Measurements from ENCODE around the gene SEMA4F.

The SEMA4F gene

DNA sequence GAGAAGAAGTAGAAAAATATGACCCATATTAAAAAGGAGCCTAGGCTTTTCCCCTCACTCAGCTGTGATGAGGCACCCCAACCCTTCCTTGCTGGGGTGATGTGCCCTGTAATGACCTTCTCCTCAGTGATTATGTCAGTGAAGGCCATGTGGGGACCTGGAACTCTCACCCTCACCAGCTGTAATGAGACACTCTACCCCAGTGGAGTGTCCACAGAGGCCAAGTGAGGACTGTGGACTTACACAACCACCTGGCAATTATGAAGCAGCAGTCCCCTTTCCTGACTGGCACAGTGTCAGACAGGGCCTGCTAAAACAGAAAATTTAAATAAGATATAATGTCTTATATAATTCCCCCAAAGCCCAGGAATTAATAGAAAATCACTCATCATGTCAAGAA is 54.2 kb downstream of the SEMA4F start:
- DNase-seq, result no peak

DNA sequence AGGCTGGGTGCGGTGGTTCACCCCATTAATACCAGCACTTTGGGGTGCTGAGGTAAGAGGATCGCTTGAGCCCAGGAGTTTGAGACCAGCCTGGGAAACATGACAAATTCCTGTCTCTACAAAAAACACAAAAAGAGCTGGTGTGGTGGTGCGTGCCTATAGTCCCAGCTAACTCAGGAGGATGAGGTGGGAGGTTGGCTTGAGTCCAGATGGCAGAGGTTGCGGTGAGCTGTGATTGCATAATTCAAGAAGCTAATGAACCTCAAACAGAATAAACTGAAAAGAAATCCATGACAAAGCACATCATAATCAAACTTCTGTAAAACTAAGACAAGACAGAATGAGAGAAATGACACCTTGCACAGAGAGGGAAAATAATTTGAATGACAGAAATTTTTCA is 54.8 kb downstream of the SEMA4F start:
- DNase-seq, result no peak

DNA sequence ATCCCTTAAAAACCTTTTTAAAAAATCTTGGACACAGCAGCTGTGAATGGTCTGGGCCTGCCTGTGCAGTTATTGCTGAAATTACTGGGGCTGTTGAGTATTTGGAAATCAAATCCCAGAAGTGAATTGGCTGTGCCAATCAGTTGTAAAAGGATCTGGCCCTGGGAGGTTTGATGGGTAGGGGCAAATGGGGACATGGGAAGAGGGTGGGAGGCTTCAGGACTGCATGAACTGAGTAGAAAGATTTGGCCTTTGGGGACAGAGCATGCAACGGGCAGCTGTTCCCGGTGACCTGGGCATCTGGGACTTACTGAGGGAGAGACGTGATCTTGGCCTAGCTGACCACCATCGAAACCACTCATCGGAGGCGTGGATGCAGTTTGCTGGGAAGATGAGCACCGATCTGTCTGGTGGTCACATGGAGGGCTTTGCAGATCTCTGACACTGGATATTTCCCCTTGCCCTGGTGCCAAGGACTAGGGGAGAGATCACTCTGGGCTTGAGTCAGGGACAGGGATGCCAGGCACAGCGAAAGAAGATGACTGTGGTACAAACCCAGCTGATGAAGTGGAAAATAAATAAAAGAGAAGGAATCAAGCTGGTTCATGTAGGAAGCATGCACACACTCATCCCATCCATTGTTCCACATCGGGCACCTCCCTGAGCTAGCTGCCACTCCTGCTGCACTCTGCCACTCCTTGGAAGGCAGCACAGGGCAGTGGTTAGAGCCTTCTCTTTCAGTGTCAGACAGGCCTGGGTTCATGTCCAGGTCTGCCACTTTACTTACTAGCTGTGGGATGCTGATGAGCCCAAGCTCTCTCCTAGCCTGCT is 58.4 kb downstream of the SEMA4F start:
- DNase-seq, result no peak

DNA sequence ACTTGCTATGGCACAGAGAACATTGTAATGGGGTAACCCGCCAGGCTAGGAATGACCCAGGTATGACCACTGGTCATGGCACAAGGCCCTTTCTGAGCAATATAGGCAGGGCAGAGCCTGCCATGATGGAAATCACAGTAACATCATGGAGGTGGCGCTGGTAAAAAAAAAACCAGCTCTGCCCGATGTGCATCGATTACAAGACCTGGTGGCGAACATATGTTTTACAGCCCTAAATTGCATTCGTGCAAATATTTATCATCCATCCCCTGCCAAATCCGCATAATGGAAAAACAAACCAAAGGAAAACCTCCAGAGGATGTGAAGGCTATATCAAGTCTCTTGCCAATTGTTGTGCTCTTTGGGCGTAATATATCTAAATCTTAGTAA is 60.6 kb downstream of the SEMA4F start:
- DNase-seq, result no peak

DNA sequence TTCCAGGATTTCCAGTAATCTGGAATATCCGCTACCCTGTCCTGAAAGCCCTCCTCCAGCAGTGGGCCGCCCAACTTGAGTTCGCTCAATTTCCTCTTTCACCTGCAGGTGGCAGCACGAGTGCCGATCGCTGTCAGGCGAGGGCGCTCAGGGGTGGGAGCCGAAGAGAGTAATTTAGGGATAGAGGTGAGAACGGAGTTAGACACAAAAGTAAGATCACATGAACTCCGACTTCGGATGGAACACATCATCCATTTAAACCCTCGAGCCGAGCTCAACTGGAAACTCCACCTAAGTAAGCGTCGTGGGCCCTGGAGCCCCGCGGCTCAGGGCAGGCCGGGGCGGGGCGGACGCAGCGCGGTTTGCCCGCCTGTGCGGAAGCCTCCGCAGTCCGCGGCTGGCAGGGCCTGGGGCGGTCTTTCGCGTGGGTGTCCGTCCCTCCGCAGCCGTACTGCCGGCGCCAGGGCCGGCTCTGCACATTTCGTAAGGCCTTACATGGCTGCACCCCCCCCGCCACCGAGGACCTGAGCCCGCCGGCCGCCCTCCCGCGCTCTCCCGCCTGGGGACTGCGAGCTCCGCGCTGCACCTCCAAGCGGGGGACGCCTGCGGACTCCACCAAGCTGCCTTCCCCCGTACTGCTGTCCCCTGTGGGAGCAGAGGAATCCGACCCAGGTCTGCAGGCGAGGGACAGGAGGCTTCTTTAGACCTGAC is 61.2 kb downstream of the SEMA4F start:
- DNase-seq, result no peak

DNA sequence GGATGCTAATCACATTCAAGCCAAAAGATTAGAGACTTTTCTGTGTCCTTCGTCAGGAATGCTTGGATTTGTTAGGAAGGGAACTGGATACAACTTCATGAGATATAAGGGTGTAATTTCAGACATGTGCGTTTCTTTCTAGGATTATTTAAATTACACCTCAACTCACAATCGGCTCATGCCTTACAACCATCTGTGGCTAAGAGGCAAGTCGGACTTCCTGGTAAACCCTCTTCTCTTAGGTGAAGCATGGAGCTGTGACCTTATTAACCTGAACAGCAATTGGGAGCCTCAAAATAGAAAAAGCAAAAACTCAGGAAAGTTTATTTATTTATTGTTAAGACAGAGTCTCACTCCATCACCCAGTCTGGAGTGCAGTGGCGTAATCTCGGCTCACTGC is 61.8 kb downstream of the SEMA4F start:
- DNase-seq, result no peak

DNA sequence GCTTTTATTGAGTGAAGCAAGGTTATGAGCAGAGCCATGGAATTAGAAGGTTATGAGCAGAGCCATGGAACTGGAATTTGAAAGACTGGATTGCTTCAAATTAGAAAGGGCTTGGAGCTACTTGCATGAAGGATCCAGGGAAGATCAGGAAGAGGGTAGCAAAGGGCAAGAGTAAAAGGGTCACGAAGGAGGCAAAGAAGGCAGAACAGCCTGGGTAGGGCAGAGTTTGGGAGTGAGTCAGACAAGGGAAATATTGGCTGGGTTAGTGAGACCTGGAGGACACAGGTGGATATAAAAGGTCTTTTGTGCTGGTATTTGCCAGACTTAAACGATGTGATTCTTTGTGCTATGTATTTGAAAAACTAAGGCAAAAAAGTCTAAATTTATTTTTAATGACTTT is 65.0 kb downstream of the SEMA4F start:
- no peak for DNase-seq

DNA sequence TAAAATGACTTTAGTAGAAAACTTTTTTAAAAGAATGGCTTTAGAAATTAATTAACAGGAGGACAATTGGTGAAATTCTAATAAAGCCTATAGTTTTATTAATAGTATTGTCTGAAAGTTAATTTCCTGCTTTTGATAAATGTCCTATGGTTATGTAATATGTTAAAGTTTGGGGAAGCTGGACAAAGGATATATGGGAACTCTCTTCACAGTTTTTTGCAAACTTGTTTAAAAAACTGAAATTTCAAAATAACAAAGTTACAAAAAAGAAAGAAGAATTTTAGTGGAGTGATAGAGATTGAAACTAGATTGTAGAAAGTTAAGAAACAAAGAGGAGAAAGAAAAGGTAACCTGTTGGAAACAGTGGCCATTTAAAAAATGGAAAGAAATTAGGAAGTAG is 67.3 kb downstream of the SEMA4F start:
- no peak for DNase-seq

DNA sequence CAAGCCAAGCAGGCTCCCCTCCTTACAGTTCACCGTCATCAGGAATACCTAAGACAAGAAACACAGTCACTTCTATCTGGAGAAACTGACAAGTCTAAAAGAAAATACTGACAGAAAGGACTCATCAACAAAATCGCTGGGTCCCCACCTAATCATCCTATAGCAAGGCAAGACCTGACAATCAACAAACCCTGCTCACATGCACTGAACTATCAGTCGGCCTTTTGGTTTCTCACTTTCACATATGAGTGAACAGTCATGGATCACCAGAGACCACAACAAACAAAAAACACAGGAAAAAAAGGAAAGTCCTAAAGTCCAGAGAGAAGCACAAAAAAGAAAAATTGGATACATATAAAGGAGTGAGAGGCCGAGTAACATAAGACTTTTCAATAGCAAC is 70.4 kb downstream of the SEMA4F start:
- DNase-seq, result no peak

DNA sequence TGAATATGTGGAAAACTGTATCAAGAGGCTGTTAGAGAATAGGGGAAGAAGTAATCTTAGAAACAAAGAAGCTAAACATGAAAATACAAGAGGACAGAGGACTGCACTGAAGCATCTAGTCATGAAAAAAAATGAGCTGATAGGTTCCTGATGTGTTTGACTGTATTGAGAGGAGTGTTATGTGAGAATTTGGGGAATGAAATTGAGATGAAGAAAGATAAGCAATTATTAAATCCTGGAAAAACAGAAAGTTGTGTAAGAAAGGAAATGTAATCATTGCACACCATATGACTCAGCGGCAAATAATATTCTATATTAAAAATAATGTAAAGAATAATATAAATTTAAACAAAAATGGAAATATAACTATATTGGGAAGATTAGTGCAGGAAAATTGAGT is 71.2 kb downstream of the SEMA4F start:
- no peak for DNase-seq

DNA sequence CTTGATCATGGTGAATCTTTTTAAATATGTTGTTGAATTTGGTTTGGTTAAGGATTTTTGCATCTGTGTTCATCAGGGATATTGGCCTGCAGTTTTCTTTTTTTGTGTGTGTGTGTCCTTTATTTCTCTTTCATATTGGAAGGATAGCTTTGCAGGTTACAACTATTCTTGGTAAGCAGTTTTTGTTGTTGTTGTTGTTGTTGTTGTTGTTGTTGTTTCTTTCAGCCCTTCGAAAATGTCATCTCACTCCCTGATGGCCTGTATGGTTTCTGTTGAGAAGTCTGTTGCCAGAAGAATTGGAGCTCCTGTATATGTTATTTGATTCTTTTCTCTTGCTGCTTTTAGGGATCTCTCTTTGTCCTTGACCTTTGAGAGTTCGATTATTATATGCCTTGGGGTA is 74.8 kb downstream of the SEMA4F start:
- no peak for DNase-seq

DNA sequence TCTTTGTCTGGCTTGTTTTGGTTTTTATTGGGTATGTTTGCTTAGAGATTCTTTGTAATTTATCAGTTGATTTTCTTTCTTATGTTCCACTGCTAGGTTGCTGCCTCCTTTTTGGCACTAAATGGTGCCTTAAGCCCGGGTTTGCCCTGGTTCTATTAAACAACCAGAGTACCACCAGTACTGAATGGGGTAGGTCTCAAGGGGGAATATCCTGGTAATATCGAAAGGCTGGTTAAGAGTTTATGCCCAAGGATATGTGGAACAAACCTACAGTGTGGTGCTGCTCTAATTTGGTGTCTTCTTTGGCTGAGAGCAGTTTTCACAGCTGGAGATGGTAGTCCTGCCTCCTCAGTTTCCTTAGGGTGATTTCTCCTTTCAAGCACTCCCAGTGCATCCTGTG is 76.5 kb downstream of the SEMA4F start:
- DNase-seq, result no peak

Measured in SIG-M5 (cell line).